ENCODE results near the gene ASB18. TPM values are rescaled to one million over a fixed set of nuclear protein-coding genes. Genes with fewer than 3 reads are reported as not detected.

Gene ASB18
- total and polyA plus RNA-seq, 4 donors = not detected

DNA sequence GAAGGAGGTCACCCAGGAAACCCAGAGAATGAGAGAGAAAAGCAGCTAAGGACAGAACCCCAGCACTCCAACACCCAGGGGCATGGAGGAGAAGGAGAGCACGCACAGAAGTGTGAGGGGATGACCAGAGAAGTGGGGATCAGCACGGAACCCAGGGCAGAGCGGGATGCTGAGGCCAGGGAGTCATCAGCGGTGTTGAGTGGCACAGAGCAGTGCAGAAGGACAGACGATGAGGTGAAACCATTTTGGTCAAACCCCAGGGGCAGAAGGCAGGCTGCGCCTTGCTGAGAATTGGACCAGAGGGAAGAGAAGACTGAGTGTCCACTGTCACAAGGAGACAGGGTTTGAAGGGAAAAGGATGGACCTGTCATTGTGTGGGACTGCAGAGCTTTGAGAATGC, 23.4 kb upstream of the ASB18 start:
- Histone ChIP-seq H3K36me3 (ENCODE audit: control insufficient read depth in 4 of 4, insufficient read depth in 3 of 4, low read depth in 1 of 4, low read length in 3 of 4) (no peaks in the 10 kb centered on the region), H3K4me3 (ENCODE audit: low read depth in 1 of 3, low read length in 3 of 3) (no peak overlapping the region), H3K9me3 (ENCODE audit: control insufficient read depth in 4 of 4, low read length in 3 of 4) (peaks cover 0 to 6% (median 3%) of the 10 kb centered on the region in 4 donors), H3K27me3 (ENCODE audit: control insufficient read depth in 4 of 4, insufficient read depth in 4 of 4, low read length in 3 of 4) (peaks cover 0 to 2% (median 0%) of the 10 kb centered on the region in 4 donors), H3K27ac (ENCODE audit: low read depth in 1 of 2, low read length in 2 of 2) (no peak overlapping the region), H3K9ac (ENCODE audit: low read depth in 1 of 2, low read length in 2 of 2) (no peak overlapping the region), H3K4me1 (ENCODE audit: control insufficient read depth in 4 of 4, insufficient read depth in 4 of 4, low read length in 3 of 4) (no peaks in the 10 kb centered on the region)
- TF ChIP-seq FOXA1 (IDR thresholded peaks at IDR 0.05) = no peak
- no peak for TF ChIP-seq JUND (IDR thresholded peaks at IDR 0.05)
- TF ChIP-seq, protein P1, sequence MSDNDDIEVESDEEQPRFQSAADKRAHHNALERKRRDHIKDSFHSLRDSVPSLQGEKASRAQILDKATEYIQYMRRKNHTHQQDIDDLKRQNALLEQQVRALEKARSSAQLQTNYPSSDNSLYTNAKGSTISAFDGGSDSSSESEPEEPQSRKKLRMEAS (IDR thresholded peaks at IDR 0.05) = no peak
- TF ChIP-seq, protein P2, sequence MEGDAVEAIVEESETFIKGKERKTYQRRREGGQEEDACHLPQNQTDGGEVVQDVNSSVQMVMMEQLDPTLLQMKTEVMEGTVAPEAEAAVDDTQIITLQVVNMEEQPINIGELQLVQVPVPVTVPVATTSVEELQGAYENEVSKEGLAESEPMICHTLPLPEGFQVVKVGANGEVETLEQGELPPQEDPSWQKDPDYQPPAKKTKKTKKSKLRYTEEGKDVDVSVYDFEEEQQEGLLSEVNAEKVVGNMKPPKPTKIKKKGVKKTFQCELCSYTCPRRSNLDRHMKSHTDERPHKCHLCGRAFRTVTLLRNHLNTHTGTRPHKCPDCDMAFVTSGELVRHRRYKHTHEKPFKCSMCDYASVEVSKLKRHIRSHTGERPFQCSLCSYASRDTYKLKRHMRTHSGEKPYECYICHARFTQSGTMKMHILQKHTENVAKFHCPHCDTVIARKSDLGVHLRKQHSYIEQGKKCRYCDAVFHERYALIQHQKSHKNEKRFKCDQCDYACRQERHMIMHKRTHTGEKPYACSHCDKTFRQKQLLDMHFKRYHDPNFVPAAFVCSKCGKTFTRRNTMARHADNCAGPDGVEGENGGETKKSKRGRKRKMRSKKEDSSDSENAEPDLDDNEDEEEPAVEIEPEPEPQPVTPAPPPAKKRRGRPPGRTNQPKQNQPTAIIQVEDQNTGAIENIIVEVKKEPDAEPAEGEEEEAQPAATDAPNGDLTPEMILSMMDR (IDR thresholded peaks at IDR 0.05; ENCODE audit: low read depth, low read length, missing input control) = no peak
- no peak for TF ChIP-seq SP1 (IDR thresholded peaks at IDR 0.05)
- TF ChIP-seq GABPA (IDR thresholded peaks at IDR 0.05 in 1 of 2, conservative IDR thresholded peaks at IDR 0.05 in 1 of 2) = no peak
- no peak for TF ChIP-seq RAD21 (IDR thresholded peaks at IDR 0.05)
- TF ChIP-seq, protein P3, sequence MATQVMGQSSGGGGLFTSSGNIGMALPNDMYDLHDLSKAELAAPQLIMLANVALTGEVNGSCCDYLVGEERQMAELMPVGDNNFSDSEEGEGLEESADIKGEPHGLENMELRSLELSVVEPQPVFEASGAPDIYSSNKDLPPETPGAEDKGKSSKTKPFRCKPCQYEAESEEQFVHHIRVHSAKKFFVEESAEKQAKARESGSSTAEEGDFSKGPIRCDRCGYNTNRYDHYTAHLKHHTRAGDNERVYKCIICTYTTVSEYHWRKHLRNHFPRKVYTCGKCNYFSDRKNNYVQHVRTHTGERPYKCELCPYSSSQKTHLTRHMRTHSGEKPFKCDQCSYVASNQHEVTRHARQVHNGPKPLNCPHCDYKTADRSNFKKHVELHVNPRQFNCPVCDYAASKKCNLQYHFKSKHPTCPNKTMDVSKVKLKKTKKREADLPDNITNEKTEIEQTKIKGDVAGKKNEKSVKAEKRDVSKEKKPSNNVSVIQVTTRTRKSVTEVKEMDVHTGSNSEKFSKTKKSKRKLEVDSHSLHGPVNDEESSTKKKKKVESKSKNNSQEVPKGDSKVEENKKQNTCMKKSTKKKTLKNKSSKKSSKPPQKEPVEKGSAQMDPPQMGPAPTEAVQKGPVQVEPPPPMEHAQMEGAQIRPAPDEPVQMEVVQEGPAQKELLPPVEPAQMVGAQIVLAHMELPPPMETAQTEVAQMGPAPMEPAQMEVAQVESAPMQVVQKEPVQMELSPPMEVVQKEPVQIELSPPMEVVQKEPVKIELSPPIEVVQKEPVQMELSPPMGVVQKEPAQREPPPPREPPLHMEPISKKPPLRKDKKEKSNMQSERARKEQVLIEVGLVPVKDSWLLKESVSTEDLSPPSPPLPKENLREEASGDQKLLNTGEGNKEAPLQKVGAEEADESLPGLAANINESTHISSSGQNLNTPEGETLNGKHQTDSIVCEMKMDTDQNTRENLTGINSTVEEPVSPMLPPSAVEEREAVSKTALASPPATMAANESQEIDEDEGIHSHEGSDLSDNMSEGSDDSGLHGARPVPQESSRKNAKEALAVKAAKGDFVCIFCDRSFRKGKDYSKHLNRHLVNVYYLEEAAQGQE (IDR thresholded peaks at IDR 0.05) = no peak
- TF ChIP-seq HNF4G (IDR thresholded peaks at IDR 0.05) = no peak
- no peak for TF ChIP-seq RXRA (IDR thresholded peaks at IDR 0.05)
- peak; percentile 4 for DNase-seq (ENCODE audit: low spot score)
- 82% methylated on average over 6 of the region's 6 CpGs for WGBS

DNA sequence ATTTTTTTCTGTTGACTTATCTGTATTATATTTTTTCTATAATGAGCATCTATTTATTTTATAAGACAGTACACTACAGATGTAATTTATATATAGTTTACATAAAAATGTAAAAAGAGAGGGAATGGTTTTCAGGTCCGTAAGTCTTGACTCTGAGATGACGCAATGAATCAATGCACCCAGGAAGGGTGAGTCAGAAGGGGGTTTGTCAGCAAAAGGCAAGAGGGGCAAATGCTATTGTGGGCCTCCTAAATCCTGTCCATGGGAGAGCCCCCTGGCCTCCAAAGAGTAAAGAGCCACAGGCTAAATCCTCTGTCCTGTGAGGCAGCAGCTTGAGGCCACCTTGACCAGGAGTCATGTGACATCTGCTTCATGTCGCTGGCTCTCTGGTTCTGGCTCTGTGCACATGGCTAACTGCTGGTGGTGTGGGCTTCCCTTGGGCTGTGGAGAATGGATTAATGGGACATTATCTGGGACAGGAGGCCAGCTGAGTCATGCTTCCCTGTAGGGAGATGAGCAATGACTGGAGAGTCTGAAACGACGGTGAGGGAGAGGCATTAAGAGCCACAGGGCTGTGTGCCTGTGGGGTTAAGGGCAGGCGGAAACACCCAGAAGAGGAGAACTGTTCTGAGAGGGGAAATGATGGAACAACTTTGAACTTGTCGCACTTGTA, 22.8 kb upstream of the ASB18 start:
- 77% methylated on average over 7 of the region's 7 CpGs for WGBS
- DNase-seq (ENCODE audit: low spot score) = peak; percentile 17
- Histone ChIP-seq H3K4me3 (ENCODE audit: low read depth in 1 of 3, low read length in 3 of 3) (no peak overlapping the region), H3K27me3 (ENCODE audit: control insufficient read depth in 4 of 4, insufficient read depth in 4 of 4, low read length in 3 of 4) (peaks cover 0 to 2% (median 0%) of the 10 kb centered on the region in 4 donors), H3K36me3 (ENCODE audit: control insufficient read depth in 4 of 4, insufficient read depth in 3 of 4, low read depth in 1 of 4, low read length in 3 of 4) (no peaks in the 10 kb centered on the region), H3K9ac (ENCODE audit: low read depth in 1 of 2, low read length in 2 of 2) (no peak overlapping the region), H3K9me3 (ENCODE audit: control insufficient read depth in 4 of 4, low read length in 3 of 4) (peaks cover 0 to 6% (median 3%) of the 10 kb centered on the region in 4 donors), H3K4me1 (ENCODE audit: control insufficient read depth in 4 of 4, insufficient read depth in 4 of 4, low read length in 3 of 4) (no peaks in the 10 kb centered on the region), H3K27ac (ENCODE audit: low read depth in 1 of 2, low read length in 2 of 2) (no peak overlapping the region)
- TF ChIP-seq, protein P4, sequence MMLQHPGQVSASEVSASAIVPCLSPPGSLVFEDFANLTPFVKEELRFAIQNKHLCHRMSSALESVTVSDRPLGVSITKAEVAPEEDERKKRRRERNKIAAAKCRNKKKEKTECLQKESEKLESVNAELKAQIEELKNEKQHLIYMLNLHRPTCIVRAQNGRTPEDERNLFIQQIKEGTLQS (IDR thresholded peaks at IDR 0.05) = no peak

DNA sequence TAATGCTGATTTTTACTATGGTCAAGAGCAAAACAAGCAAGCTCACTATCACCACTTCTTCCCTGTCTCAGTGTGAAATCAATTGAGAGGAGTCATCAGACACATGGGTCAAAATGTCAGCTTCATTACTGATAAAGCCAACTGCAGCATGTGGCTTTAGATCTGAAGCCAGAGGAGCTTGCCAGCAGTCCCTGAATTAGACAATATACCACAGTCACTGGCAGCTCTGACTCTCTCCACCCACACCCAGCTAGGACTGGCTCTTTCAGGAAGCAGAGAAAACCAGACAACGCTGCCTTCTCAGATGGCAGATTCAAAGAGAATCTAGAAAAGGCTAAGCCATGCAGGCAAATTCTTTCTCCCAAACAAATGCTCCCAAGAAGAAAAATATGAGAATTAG, 20.0 kb upstream of the ASB18 start:
- Histone ChIP-seq H3K9ac (ENCODE audit: low read depth in 1 of 2, low read length in 2 of 2) (no peak overlapping the region), H3K36me3 (ENCODE audit: control insufficient read depth in 4 of 4, insufficient read depth in 3 of 4, low read depth in 1 of 4, low read length in 3 of 4) (no peaks in the 10 kb centered on the region), H3K27me3 (ENCODE audit: control insufficient read depth in 4 of 4, insufficient read depth in 4 of 4, low read length in 3 of 4) (peaks cover 0 to 2% (median 0%) of the 10 kb centered on the region in 4 donors), H3K27ac (ENCODE audit: low read depth in 1 of 2, low read length in 2 of 2) (no peak overlapping the region), H3K4me1 (ENCODE audit: control insufficient read depth in 4 of 4, insufficient read depth in 4 of 4, low read length in 3 of 4) (no peaks in the 10 kb centered on the region), H3K9me3 (ENCODE audit: control insufficient read depth in 4 of 4, low read length in 3 of 4) (peaks cover 0 to 6% (median 4%) of the 10 kb centered on the region in 4 donors), H3K4me3 (ENCODE audit: low read depth in 1 of 3, low read length in 3 of 3) (no peak overlapping the region)
- 72% methylated on average over 1 of the region's 1 CpG for WGBS
- TF ChIP-seq GABPA (IDR thresholded peaks at IDR 0.05 in 1 of 2, conservative IDR thresholded peaks at IDR 0.05 in 1 of 2) = no peak
- no peak for TF ChIP-seq RXRA (IDR thresholded peaks at IDR 0.05)
- no peak for TF ChIP-seq HNF4A (conservative IDR thresholded peaks at IDR 0.05)
- TF ChIP-seq JUND (IDR thresholded peaks at IDR 0.05) = no peak
- TF ChIP-seq, protein P3 (IDR thresholded peaks at IDR 0.05) = no peak
- no peak for TF ChIP-seq HNF4G (IDR thresholded peaks at IDR 0.05)
- TF ChIP-seq, protein P1 (IDR thresholded peaks at IDR 0.05) = no peak
- no peak for TF ChIP-seq YY1 (IDR thresholded peaks at IDR 0.05)
- TF ChIP-seq, protein P4 (IDR thresholded peaks at IDR 0.05) = no peak
- TF ChIP-seq EGR1 (IDR thresholded peaks at IDR 0.05; ENCODE audit: low read depth in 2 of 2) = no peak
- no peak for TF ChIP-seq RAD21 (IDR thresholded peaks at IDR 0.05)
- TF ChIP-seq NR2F2 (IDR thresholded peaks at IDR 0.05) = no peak
- no peak for TF ChIP-seq SP1 (IDR thresholded peaks at IDR 0.05)
- TF ChIP-seq FOXA2 (IDR thresholded peaks at IDR 0.05) = no peak
- no peak for DNase-seq (ENCODE audit: low spot score)
